KG1 (cell line): ENCODE data around the gene OR4F6.

Source experiments
- DNase-seq: peaks from one replicate; lab custom pipeline; 2025; lab: John Stamatoyannopoulos, UW

The OR4F6 gene

GRCh38 chr15:101804941-101805340, 1.6 kb downstream of the OR4F6 start:
- DNase-seq = no peak

- DNase-seq = no peak
Observed at GRCh38 chr15:101805605-101806345, 2.5 kb downstream of the OR4F6 start.

DNA sequence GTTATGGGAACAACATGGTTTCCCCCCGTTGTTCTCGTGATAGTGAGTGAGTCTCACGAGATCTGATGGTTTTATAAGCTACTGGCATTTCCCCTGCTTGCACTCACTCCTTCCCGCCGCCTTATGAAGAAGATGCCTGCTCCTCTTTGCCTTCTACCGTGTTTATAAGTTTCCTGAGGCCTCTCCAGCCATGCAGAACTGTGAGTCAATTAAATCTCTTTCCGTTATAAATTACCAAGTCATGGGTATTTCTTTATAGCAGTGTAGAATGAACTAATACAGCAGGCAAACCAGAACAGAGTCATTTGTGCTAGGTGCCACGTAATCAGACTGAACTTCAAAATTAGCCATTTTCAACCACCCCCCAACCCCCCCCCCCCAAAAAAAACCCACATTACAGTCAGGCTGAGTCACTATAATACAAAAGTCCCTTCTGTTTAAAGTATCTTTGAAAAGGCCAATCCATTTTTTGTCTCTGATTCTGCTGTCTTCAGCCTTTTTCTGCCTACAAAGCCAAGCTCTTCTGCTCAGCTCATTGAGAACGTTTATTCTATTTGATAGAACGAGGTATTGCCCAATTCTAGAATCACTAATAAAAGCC, 4.1 kb downstream of the OR4F6 start:
- DNase-seq = no peak

- DNase-seq = no peak
Observed at GRCh38 chr15:101808201-101808600, 4.9 kb downstream of the OR4F6 start.

GRCh38 chr15:101810456-101810855, 7.1 kb downstream of the OR4F6 start:
- DNase-seq = no peak

GRCh38 chr15:101810876-101811275, 7.6 kb downstream of the OR4F6 start:
- no peak for DNase-seq

GRCh38 chr15:101811902-101812301, 8.6 kb downstream of the OR4F6 start, which contains the start of gene OR4F15:
Gene OR4F15 (plus strand): TSS chr15:101812202. CDS start chr15:101818187, 5,985 bp downstream.
- no peak for DNase-seq

DNA sequence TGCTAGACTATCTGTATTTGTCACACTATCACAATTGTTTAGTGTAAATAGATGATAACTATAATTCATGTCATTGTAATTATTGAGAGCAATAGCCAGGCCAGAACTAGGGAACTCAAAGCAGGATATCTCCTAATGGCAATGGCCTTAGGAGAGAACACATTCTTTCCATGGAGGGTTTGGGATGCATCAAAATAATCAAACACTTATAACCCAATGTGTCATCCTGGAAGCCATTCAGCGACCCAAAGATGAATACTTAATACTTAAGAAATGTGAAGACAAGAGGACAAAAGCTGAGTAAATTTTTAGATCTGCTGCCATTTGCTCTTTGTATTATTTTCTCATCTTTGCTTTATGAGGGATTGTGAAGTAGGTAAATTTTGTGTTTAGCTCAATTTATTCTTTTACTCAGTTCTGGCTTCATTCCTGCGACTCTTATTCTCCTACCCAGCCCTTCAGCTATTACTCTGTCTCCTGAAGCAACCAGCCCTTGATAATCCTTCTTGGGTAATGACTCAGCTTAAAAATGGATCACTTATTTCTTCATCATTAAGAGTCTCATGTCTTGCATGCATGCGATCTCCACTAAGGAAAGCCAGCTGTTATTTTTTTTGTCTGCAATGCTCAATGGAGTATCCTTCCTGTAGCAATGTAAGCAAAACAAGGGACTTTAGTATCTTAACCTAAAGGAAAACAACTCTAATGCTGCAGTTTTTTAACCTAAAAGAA, 10.7 kb downstream of the OR4F6 start:
- no peak for DNase-seq

DNA sequence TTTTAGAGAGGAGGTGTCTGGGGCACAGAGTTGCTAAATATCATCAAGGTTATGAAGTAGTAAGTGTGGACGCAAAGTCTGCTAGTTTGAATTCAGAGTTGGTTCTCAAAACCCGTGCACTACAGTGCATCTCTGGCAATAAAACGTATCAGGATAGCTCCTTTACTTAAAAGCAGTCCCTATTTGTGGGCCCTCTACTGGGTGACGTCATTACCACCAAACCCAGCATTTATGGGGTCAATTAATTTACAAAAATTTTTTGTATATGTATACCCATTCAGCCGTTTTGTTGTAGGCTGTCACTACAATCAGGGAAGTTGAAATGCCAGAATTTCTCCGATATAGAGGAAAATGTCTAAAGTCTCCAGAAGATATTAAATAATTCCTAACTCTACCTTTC, 17.5 kb downstream of the OR4F6 start:
- no peak for DNase-seq

- DNase-seq = no peak
Observed at GRCh38 chr15:101827257-101827656, 23.9 kb downstream of the OR4F6 start.

GRCh38 chr15:101828774-101829173, 25.5 kb downstream of the OR4F6 start:
- DNase-seq = no peak

GRCh38 chr15:101841656-101842055, 38.3 kb downstream of the OR4F6 start:
- DNase-seq = no peak

- no peak for DNase-seq
Observed at GRCh38 chr15:101844916-101845315, 41.6 kb downstream of the OR4F6 start.

GRCh38 chr15:101852356-101852755, 49.0 kb downstream of the OR4F6 start:
- DNase-seq = no peak
